ENCODE data around the gene MAP2K5.

Gene MAP2K5

GRCh38 chr15:67820122-67820991 is 277.9 kb downstream of the MAP2K5 start:
- in situ Hi-C loops (cut with MboI; ENCODE audit: low sequenced_read_pairs) = no loop called here

- in situ Hi-C loops (cut with MboI; ENCODE audit: low sequenced_read_pairs) = no loop called here
Observed at GRCh38 chr15:67820992-67821783, 278.7 kb downstream of the MAP2K5 start.

DNA sequence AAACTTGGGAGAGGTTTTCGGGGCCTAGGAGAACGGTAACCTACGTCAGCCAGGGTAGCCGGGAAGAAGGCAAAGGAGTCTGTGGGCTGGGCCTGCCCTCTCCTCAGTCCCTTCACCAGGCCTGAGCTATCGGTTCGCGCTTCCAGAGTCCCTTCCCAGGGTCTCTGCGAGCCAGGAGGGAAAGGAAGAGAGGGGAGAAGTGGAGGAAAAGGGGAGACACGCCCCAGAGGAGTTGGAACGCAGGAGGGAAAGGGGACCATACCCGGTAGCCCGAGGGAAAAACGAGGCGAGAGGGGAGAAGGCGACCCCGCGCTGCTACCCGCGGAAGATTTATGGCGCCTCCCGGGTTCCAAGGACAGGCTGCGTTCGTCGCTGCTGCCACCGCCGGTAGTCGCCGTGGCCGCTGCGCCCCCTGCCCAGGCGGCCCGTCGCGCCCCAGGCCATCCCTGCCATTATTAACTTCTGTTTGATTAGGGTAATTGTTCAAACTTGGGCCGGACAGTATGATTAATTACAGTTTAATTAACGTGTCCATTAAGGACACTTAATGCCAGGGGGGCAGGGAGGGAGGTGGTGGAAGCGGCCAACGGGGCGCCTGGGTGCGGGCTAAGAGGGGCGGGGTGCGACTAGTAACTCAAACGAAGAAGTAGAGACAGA is 279.4 kb downstream of the MAP2K5 start:
- in situ Hi-C loops (cut with MboI; ENCODE audit: low sequenced_read_pairs) = no loop called here

- in situ Hi-C loops (cut with MboI; ENCODE audit: low sequenced_read_pairs) = no loop called here
Observed at GRCh38 chr15:67822537-67823313, 280.2 kb downstream of the MAP2K5 start.

DNA sequence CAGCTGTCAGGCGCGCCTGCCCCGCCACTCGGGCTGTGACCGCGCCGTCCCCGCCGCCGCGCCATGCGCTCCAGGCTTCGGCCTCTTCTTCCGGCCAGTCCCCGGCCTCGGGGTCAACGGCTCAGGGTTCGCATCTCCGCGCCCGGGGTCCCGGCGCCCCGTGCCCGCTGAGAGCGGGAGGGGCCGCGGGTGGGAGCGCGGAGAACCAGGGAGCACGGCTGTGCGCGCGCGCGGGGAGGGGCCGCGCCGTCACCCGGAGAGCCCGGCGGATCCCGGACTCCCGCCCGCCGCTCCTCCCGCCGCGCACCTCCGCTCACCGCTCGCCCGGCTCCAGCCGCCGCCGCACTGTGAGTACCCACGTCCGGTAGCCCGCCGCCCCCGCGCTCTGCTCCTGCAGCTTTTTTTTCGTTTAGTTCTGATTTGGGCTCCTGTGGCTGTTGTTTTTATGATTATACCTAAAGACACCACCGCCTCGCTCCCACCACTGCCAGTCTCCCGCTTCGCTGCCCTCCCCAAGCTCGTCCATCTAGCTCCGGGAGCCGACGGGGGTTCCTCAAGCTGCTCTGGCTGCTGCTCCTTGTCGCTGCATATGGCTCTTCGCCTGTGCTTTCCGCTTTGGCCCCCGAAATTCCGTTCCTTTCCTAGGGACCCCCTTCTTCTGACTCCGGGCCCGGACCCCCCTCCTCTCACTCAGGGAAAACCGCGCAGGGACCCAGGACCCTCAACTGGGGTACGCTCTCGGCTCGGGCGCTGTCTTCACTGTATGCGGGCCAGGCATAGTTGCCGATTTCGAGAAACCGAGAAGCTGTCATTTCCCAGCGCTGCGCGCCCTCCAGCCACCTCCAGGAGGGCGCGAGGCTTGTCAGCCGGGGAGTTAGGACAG is 281.1 kb downstream of the MAP2K5 start:
- in situ Hi-C loops (cut with MboI; ENCODE audit: low sequenced_read_pairs) = no loop called here

DNA sequence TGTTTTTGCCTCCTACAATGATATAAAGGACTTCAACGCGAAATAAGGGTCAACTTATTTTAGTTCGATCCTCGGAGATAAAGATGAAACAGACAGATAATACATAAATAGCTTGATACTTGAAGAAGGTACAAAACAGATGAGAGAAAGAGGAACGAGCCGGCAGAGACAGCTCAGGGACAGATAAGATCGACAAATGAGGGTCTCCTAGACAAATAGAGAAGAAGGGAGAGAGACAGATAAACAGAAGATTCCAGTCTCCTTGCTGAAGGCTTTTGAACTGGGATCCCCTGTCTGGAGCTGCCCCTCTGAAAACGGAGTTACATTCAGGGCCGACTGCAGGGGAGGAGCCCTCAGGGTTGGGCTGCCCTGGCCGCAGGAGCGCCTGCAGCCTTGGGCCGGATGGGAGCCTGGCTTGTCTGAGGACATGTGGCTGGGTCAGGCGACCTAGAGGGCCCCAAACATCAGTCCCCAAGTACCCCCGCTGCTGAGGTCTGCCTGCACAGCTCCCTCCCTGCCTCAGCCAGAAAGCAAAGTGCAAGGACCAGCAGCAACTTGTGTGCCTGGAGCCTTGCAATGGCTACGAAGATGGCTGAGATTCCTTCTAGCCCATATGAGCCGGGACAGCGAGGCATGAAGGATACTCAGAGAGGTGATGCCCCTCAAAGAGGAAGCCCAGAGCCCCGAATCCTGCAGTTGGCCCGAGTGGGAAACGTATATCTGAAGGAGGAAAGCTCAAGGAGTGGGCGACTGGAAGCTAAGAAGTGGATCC is 281.9 kb downstream of the MAP2K5 start:
- in situ Hi-C loops (cut with MboI; ENCODE audit: low sequenced_read_pairs) = no loop called here

DNA sequence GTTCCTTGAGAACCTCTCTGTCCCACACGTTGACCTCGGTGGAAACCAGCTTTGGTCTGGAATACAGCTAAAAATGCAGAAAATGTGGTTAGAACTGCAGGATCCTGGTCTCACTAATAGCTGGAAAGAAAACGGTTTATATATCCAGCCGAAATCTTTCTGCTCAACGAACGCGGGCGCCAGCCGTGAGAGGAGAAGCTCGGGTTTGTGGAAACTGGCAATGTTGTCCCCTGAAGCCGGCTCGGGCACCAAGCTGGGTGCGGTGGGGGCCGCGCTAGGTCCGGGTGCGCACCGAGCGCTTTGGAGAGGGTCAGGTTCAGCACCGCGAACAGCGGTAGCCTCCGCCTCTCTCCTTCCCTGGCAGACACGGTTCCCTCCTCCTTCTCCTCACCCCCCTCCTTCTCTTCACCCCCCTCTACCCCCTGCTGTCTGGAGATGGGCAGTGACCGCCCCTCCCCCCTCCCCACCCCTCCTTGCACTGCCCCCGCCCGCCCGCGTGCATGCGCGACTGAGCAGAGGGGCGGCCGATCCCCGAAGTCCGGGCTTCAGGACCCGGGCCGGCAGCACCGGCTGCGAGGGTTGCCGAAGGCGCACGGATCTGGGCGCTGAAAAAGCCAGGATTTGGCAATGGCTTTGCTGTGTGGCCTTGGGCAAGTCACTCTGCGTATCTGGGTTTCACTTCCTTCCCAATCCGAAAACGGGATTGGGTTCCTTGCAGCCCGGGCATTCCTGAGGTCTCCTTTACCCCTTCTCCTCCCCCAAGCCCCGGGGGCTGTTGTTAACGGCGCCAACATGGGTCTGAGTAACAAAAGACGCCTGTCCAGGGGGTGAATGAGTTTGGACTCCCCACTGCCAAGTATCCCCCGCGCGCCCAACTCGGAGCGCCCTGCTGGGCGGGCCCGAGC is 282.7 kb downstream of the MAP2K5 start, which contains the start of gene SKOR1:
SKOR1 (plus strand) TSS at position 534 of the 905 bp plus-strand sequence; CDS start at position 628, 94 bp downstream.
- in situ Hi-C loops (cut with MboI; ENCODE audit: low sequenced_read_pairs) = loop anchor here (25.0 kb wide), 2 partner anchors 363 to 888 kb away; no protein-coding TSS in a partner anchor

DNA sequence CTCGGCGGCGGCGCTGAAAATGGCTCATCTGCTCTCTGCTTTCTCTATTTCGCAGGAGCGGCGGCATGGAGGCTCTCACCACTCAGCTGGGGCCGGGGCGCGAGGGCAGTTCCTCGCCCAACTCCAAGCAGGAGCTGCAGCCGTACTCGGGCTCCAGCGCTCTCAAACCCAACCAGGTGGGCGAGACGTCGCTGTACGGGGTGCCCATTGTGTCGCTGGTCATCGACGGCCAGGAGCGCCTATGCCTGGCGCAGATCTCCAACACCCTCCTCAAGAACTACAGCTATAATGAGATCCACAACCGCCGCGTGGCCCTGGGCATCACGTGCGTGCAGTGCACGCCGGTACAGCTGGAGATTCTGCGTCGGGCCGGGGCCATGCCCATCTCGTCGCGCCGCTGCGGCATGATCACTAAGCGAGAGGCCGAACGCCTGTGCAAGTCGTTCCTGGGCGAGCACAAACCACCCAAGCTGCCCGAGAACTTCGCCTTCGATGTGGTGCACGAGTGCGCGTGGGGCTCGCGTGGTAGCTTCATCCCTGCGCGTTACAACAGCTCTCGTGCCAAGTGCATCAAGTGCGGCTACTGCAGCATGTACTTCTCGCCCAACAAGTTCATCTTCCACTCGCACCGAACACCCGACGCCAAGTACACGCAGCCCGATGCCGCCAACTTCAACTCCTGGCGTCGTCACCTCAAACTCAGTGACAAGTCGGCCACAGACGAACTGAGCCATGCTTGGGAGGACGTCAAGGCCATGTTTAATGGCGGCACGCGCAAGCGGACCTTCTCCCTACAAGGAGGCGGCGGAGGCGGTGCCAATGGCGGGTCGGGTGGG is 283.6 kb downstream of the MAP2K5 start:
- in situ Hi-C loops (cut with MboI; ENCODE audit: low sequenced_read_pairs) = loop anchor here (25.0 kb wide), 2 partner anchors 364 to 889 kb away; no protein-coding TSS in a partner anchor

DNA sequence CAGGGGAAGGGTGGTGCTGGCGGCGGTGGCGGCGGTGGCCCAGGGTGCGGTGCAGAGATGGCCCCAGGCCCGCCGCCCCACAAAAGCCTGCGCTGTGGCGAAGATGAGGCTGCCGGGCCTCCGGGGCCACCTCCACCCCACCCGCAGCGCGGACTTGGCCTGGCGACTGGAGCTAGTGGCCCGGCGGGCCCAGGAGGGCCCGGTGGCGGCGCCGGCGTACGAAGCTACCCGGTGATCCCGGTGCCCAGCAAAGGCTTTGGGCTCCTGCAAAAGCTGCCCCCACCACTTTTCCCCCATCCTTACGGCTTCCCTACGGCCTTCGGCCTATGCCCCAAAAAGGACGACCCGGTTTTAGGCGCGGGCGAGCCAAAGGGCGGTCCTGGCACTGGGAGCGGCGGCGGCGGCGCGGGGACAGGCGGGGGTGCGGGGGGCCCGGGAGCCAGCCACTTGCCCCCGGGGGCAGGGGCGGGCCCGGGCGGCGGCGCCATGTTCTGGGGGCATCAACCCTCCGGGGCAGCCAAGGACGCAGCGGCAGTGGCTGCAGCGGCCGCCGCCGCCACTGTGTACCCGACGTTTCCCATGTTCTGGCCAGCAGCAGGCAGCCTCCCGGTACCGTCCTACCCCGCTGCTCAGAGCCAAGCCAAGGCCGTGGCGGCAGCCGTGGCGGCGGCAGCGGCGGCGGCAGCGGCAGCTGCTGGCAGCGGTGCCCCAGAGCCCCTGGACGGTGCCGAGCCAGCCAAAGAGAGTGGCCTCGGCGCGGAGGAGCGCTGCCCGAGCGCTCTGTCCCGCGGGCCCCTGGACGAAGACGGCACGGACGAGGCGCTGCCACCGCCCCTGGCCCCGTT is 284.4 kb downstream of the MAP2K5 start:
- in situ Hi-C loops (cut with MboI; ENCODE audit: low sequenced_read_pairs) = loop anchor here (25.0 kb wide), 2 partner anchors 365 to 890 kb away; no protein-coding TSS in a partner anchor

GRCh38 chr15:67827562-67828277 is 285.2 kb downstream of the MAP2K5 start:
- in situ Hi-C loops (cut with MboI; ENCODE audit: low sequenced_read_pairs) = loop anchor here (25.0 kb wide), 2 partner anchors 365 to 890 kb away; no protein-coding TSS in a partner anchor

DNA sequence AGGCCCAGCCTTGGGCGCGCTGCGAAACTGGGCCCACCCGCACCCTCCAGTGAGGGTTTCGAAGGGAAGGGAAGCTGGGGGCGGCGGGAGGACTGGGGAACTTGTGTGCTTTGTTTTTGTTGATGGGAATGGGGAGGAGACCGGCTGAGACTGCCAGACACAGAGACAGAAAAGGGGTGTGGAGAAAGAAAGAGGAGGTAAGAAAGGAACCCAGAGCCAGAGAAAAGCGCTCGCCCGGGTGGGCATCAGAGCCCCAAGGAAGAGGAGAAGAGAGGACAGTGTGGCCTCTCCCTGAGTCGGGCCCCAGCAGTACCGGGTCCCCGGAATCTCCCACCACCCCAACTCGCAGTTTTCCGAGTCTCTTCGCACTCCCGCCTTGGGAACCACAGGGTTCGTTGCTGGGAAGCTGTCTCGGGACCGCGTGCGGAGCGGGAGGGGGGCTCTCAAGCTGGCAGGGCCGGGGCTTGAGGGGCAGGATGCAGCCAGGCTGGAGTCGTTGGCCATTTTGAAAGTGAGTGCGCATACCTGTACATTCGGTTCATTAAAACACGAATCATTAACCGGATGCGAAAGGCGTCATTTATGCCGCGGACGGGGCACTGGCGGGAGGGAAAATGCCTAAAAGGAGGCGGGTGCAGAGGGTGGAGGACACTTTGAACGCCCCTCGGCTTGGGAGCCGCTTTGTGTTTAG is 285.9 kb downstream of the MAP2K5 start:
- in situ Hi-C loops (cut with MboI; ENCODE audit: low sequenced_read_pairs) = loop anchor here (25.0 kb wide), 2 partner anchors 366 to 891 kb away; no protein-coding TSS in a partner anchor

GRCh38 chr15:67828969-67829646 is 286.6 kb downstream of the MAP2K5 start:
- in situ Hi-C loops (cut with MboI; ENCODE audit: low sequenced_read_pairs) = loop anchor here (25.0 kb wide), 2 partner anchors 367 to 892 kb away; no protein-coding TSS in a partner anchor

- in situ Hi-C loops (cut with MboI; ENCODE audit: low sequenced_read_pairs) = loop anchor here (25.0 kb wide), 2 partner anchors 368 to 893 kb away; no protein-coding TSS in a partner anchor
Observed at GRCh38 chr15:67829647-67830504, 287.4 kb downstream of the MAP2K5 start.

Measured in HL-60/S4 treated with retinoic acid at 250 ng/mL for 4 days and 3 days (cell line).